ENCODE measurements around the gene LMF2.

DNA sequence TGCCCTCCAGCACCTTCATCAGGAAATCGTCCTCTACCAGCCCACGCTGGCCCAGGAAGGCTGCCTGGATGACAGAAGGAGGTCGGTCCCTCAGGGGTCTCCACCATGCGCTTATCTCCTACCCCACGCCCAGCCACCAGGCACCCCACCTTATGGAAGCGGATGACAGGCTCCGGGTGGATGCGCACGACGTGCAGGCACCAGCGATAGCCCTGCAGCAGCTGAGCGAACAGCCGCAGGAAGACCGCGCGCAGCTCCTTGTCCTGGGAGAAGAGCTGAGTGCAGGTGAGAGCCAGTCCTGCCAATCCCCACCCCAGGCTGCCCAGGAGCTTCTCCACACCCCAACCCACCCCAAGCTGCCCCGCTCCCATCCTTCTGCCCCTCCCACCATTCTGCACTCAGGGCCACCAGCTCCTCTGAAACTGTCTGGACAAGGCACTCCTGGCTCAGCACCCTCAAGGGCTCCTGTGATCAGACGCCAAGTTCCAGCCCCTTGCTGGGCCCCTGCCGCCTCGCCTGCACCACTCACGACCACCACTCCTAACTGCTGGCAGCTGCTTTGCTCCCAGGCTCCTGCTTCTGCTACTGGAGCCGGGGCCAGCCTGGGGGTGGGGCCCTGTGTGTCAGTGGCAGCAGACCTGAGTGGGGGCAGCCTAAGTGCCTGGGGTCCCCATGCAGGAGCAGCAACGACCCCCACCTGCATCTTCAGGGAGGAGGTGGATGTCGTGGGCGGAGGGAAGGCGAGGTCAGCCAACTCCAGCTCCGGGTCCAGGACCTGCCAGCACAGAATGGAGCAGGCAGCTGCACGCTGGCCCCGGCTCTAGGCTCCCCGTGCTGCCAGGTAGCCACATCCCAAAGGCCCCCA lies 42.2 kb downstream of the LMF2 start:
- TF ChIP-seq, protein P1, sequence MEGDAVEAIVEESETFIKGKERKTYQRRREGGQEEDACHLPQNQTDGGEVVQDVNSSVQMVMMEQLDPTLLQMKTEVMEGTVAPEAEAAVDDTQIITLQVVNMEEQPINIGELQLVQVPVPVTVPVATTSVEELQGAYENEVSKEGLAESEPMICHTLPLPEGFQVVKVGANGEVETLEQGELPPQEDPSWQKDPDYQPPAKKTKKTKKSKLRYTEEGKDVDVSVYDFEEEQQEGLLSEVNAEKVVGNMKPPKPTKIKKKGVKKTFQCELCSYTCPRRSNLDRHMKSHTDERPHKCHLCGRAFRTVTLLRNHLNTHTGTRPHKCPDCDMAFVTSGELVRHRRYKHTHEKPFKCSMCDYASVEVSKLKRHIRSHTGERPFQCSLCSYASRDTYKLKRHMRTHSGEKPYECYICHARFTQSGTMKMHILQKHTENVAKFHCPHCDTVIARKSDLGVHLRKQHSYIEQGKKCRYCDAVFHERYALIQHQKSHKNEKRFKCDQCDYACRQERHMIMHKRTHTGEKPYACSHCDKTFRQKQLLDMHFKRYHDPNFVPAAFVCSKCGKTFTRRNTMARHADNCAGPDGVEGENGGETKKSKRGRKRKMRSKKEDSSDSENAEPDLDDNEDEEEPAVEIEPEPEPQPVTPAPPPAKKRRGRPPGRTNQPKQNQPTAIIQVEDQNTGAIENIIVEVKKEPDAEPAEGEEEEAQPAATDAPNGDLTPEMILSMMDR (optimal IDR thresholded peaks at IDR 0.05 in 1 of 3, IDR thresholded peaks at IDR 0.05 in 1 of 3, conservative IDR thresholded peaks at IDR 0.05 in 1 of 3; ENCODE audit: extremely low read depth in 1 of 3, insufficient read depth in 2 of 3, low read length in 3 of 3), result no peak
- TF ChIP-seq EZH2 (IDR thresholded peaks at IDR 0.05; ENCODE audit: low read length), result no peak

Data from keratinocyte (primary cell).